DMS153 treated with DMSO at 0.1 percent for 48 hours (cell line): Measurements from ENCODE around the gene CEBPZ.
"Not testable (repeated sequence)": the region's sequence is repeated elsewhere in the genome, so short reads cannot be mapped to it uniquely, and the experiment has no call there.

Source experiments
- DNase-seq: peaks from one replicate; lab custom pipeline; 2025; ENCODE audit not compliant: unreplicated experiment; lab: John Stamatoyannopoulos, UW

Gene CEBPZ, protein sequence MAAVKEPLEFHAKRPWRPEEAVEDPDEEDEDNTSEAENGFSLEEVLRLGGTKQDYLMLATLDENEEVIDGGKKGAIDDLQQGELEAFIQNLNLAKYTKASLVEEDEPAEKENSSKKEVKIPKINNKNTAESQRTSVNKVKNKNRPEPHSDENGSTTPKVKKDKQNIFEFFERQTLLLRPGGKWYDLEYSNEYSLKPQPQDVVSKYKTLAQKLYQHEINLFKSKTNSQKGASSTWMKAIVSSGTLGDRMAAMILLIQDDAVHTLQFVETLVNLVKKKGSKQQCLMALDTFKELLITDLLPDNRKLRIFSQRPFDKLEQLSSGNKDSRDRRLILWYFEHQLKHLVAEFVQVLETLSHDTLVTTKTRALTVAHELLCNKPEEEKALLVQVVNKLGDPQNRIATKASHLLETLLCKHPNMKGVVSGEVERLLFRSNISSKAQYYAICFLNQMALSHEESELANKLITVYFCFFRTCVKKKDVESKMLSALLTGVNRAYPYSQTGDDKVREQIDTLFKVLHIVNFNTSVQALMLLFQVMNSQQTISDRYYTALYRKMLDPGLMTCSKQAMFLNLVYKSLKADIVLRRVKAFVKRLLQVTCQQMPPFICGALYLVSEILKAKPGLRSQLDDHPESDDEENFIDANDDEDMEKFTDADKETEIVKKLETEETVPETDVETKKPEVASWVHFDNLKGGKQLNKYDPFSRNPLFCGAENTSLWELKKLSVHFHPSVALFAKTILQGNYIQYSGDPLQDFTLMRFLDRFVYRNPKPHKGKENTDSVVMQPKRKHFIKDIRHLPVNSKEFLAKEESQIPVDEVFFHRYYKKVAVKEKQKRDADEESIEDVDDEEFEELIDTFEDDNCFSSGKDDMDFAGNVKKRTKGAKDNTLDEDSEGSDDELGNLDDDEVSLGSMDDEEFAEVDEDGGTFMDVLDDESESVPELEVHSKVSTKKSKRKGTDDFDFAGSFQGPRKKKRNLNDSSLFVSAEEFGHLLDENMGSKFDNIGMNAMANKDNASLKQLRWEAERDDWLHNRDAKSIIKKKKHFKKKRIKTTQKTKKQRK

DNA sequence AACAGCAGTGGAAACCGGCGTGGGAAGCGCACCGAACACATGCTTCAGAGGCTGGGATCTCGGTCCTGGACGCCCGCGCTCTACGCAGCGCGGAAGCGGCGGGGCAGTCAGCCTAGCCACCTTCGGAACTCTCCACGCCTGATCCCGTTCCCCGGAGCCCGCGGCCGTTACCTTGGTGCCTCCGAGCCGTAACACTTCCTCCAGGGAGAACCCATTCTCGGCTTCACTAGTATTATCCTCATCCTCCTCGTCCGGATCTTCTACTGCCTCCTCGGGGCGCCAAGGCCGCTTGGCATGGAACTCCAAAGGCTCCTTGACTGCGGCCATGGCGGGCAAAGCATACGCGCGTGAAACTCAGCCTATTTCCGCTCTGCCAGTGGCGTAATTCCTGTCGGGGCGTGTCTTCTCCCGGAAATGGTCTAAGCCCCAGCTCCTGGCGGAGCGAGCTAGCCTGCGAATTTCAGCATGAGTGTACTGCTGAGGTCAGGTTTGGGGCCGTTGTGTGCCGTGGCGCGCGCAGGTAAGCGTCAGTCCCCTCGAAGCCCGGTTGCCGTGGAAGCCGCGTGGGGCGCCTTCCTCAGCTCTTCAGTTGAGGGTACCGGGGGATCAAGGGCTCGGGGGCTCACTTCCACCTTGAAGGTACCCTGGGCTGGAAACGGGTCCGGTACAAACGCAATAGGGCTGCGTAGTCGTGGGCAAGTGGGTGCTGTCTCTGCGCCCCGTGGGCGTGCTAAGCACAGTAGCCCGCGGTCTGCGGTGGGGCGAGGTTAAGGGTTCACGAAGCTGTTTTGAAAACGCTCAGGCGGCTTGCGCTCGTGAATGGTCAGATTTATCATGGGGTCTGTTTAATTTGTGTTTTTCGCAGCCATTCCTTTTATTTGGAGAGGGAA lies at the start of gene CEBPZ, which contains the start of gene NDUFAF7:
TSS of gene CEBPZ (minus strand) at position 356 of the 890 bp plus-strand sequence. CDS start at position 327, 29 bp downstream.
TSS of gene NDUFAF7 (plus strand) at position 418 of the 890 bp plus-strand sequence. CDS start at position 466, 48 bp downstream.
- peak; percentile 86 for DNase-seq

DNA sequence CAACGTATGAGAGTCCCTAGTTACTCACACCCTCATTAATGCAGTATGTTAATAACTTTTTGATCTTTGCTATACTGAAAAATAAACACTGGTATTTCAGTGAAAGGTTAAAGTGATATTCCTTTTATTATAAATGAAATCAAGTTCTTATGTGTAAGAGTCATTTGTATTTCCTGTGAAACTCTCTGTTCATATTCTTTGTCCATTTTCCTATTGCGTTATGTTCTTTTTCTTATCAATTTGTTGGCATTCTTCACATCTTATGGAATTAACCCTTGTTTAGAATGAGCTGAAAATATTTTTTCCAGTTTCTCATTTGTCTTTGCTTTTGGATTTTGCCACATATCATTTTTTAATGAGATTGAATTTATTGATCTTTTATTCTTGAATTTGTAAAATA lies 44.9 kb upstream of the CEBPZ start:
- DNase-seq = no peak

DNA sequence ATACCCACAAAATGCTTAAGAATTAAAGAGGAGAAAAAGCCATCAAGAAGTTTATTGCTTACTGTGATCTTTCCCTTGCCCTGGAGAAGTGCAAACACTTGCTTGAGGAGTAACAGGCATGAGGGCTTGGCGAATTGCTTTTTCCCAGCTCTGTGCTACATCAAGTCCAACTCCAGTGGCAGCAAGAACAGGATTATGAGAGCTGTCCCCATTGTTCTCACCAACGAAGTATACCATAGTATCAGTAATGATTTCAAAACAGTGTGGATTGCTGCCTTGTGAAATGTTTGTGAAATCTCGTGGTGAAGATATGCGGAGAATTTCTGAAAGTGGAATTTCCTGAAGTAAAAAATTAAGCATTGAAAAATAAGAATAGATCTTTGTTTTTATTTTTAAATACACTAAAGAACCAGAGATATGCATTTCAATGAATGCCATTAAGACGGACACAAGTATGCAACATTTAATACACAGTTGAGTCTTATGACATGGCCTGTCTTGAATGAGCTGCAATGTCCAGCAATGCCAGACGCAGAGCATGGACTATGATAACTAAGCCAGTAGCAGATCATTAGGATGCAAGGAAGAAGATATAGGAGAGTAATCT lies 43.1 kb upstream of the CEBPZ start:
- DNase-seq = no peak

DNA sequence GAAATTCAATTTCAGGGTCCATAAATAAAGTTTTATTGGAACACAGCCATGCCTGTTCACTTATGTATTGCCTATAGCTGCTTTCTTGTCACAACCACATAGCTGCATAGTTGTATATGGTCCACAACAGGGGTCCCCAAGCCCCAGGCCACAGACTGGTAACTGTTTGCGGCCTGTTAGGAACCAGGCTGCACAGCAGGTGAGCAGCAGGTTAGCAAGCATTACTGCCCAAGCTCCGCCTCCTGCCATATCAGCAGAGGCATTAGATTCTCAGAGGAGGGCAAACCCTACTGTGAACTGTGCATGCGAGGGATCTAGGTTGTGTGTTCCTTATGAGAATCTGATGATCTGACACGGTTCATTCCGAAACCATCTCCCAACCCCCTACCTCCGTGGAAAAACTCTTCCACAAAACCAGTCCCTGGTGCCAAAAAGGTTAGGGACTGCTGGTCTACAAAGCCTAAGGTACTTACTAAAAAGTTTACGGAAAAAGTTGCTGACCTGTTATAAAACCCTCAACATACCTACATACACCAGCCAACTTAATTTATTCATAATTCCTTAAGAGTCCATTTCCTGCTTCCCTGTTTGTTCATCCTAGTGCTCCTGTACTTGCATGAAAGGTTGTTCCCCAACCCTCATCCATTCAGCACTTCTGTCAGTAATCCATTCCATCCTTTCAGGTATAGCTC lies 40.1 kb upstream of the CEBPZ start:
- DNase-seq = no peak

DNA sequence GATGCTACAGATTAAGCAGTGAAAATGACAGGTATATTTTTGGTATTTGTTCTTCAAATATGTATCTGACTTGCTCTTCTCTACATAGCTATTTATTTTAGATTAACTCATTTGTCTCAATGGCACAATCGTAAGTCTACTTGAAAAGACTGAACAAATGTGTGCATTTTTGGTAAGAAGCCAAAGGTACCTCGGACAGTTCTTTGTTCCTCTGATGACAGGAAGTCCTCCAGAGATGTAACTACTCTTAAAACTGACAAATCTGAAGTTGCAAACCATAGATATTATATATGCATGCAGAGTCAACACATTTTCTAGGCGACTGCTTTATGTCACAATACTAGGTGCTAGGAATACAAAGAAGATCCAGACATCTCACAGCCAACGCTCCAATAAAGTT lies 36.7 kb upstream of the CEBPZ start:
- peak; percentile 13 for DNase-seq

- no peak for DNase-seq
Measured at GRCh38 chr2:37267685-37268084, 36.3 kb upstream of the CEBPZ start.

DNA sequence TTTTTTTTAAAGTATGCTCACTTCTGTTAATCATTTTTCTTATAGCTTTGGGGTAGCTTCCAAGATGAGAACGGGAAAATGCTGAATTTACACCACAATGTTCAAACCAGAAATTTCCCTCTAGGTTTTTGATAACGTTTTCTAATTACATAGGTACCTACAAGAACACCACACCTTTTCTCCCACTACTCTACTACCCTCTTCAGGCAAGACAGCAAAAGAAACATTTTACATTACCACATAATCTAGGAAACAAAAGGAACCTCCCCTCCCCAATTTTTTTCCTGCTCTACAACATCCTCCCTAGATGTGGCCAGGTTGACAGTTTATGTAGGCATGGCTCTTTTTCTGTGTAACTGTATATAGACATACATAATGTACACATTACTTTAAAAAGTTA lies 32.4 kb upstream of the CEBPZ start:
- DNase-seq = no peak

DNA sequence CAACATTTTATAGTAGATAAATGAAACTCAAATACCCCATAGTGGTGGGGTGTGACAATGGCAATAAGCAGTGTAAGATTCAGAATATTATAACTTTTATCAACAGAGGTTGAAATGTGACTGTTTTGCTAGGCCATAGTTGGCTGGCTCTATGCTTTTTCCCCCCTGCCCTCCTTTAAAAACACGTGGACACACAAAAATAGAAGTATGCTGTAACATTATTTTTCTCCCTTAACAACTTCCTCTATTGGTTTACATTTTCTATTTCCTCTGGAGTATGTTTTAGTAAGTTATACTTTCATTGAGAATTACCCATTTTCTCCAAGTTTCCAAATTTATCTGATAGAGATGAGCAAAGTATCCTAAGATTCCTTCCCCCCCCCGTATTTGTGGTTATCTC lies 31.1 kb upstream of the CEBPZ start:
- no peak for DNase-seq

GRCh38 chr2:37250869-37251740 lies 19.7 kb upstream of the CEBPZ start:
- no peak for DNase-seq

GRCh38 chr2:37246205-37246604 lies 14.8 kb upstream of the CEBPZ start:
- no peak for DNase-seq

DNA sequence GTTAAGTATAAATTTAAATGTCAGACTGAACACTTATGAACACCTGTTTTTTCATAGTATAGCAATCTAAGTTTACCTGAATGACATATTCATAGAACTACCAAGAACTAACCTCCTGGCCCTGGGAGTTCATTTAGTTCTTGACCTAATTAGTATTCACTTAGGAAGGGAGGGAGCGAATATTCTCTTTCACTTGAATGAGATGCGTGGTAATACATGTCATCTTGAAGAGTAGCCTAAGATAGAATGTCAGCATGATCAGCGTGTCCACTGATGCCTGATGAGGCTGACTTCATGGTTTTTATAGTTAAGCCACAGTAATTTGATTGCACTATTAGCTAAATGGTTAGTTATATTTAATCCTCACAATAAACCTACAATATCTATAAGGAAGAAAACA lies 13.4 kb upstream of the CEBPZ start:
- no peak for DNase-seq

- no peak for DNase-seq
Measured at GRCh38 chr2:37244017-37244416, 12.6 kb upstream of the CEBPZ start.

DNA sequence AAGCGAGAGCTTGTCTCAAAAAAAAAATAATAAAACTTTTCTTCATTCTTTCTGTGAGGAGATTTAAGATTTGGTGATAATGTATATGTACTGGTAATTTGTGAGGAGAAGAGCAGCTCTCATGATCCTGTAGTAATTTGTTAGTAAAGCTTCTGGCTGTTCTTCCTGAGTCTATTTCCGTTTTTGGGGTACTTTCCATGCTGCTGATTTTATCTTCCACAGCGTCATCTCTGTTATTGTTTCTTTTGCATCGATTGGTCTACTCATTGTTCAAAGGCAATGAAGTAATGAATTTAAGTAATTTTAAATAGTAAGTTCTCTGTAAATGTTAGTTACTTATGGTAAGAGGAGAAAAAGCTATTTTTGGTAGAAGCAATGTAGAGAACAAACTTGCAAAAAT lies 12.0 kb upstream of the CEBPZ start:
- no peak for DNase-seq

DNA sequence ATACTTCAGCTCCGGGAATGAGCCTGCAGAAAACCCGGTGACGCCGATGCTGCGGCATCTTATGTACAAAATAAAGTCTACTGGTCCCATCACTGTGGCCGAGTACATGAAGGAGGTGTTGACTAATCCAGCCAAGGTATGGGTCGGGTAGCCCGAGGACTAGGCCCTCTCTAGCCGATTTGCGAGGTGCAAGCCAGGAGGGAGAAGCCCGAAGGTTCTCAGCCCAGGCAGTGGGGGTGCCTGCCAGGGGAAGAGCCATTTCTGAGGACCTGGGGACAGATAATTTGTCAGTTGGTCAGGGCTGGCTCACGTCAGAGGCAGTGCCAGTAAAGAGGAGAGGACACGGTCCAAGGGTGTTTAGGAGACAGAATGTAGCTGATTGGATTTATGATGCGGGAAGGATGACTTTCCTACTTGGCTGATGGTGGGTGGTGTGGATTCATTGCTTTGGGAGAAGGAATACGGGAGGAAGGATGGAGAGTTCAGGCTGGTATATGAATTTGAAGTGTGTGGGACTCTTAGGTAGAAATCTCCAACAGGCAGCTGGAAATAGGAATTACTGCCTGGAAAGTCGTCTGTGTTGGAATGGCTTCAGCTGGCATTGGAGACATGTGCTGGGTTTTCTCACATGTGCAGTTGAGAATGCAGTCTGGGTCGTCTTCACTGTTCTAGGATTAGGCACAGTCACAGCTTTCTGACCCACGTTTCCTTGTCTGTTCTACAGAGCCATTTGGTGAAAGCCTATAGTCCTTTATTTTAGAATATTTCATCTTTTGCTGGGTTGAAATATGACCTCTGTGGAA lies 936 bp upstream of the CEBPZ start:
- DNase-seq = no peak

DNA sequence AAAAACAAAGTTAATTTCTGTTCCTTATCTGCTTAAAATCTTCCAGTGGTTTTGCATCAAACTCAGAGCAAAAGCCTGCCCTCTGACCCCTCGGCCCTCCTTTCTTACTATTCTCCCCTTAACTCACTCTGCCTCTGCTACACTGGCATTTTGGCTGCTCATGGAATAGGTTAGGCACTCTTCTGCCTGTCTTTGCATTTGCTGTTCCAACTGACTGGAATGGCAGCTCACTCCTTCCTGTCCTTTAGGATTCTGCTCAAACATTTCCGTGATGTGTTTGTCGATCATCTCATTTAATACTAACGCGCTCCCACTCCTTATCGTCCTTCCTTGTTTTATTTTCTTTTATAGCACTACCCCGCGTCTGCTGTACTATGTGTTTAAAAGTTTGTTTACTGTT lies 815 bp downstream of the CEBPZ start:
- DNase-seq = no peak

DNA sequence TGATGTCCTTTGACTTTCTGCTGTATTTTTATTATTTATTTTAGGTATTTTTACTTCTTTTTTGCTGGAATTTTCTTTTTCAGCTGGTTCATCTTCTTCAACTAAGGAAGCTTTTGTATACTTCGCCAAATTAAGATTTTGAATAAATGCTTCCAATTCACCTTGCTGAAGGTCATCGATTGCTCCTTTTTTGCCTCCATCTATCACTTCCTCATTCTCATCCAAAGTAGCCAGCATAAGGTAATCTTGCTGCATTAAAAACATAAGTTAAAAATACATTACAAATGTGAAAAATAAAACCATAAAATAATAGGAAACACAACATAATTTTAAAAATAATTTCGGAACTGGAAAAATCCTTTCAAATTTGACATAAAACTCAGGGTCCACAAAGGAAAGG lies 2.6 kb downstream of the CEBPZ start:
- DNase-seq = no peak

DNA sequence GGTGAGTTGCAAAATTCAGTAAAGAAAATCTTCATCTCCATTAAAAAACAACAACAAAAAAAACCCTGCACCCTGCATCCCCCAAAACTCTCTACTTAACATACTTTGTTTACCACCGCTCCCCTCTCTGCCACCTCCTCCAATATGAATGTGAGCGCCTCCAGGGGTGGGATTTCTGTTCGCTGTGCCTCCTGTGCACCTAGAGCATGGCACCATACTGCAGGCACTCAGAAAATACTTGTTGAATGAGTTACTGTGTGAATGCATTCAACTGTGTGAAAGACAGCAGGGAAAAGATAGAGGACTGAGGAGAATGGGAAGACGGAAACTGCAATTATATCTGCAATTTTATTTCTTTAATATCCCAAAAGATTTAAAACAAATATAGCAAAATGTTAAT lies 4.5 kb downstream of the CEBPZ start:
- DNase-seq = no peak

DNA sequence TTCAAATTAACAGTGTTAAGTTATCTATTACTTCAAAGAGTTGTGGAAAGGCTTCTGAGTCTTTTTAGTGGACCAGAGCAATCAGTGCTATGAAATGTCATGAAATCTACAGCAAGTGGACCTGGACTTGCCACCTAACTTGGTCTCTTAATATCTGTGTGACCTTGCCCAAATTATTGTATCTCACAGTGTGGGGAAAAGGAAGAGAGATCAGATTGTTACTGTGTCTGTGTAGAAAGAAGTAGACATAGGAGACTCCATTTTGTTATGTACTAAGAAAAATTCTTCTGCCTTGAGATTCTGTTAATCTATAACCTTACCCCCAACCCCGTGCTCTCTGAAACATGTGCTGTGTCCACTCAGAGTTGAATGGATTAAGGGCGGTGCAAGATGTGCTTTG lies 6.3 kb downstream of the CEBPZ start:
- not testable (repeated sequence) for DNase-seq
